Left ventricle myocardium superior (tissue), 1 donor: ENCODE data around the gene OPTC. TPM values are rescaled to one million over a fixed set of nuclear protein-coding genes. Genes with fewer than 3 reads are reported as not detected.
A peak's percentile ranks its signal among the peaks of the same experiment; 100 is the strongest.
"Not testable (repeated sequence)": the region's sequence is repeated elsewhere in the genome, so short reads cannot be mapped to it uniquely, and the experiment has no call there.

Source experiments
- ATAC-seq: fragments of 200-7000 bp; cut with Tn5 transposase; one replicate; pipeline ENCODE4 v1.9.1; 2020; ENCODE audit warnings: mild to moderate bottlenecking, moderate library complexity
- DNase-seq: peaks from one replicate; pipeline ENCODE4 v3.0.0-alpha.2; 2020
- intact Hi-C: fragments of 100-400 bp; cut with micrococcal nuclease; formaldehyde crosslinking; loops from one replicate; pipeline ENCODE4 v1.11.0; 2022
- total RNA-seq: library from RNA; stranded (reverse); fragmentation: NEBNext Ultra II Directional; extraction: Animal tissue kit (Norgen Biotek cat#: 25700); gene quantifications from one replicate; pipeline ENCODE4 v1.2.1, GENCODE V29; 2021
- donor health status: DM: no; HTN: yes; CAD: no; lungs with severe emphysema.

The OPTC gene
- total RNA-seq, 1 donor from 2014 or later = not detected

DNA sequence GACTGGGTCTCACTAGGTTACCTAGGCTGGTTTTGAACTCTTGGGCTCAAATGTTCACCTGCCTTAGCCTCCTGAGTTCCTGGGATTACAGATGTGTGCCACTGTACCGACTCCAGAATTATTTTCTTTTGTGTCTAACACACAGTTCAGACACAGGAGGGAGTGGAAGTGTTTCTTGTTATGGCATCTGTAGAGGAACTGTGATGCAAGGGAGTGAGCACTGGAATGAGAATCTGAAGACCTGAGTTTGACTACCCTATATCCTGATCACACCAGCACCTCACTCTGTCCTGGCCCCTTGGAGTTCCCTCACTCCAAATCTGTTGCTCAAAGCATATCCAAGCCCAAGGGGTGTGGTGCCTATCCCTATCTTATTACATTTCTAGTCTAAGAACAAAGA, 15.2 kb downstream of the OPTC start:
- DNase-seq (no peak), ATAC-seq (no peak)
- intact Hi-C loops = loop anchor here (5.0 kb wide), 1 partner anchor 48 kb away; no protein-coding TSS in a partner anchor

GRCh38 chr1:203511513-203511912, 17.6 kb downstream of the OPTC start:
- ATAC-seq = peak; percentile 4
- intact Hi-C loops = no loop called here
- DNase-seq = no peak

DNA sequence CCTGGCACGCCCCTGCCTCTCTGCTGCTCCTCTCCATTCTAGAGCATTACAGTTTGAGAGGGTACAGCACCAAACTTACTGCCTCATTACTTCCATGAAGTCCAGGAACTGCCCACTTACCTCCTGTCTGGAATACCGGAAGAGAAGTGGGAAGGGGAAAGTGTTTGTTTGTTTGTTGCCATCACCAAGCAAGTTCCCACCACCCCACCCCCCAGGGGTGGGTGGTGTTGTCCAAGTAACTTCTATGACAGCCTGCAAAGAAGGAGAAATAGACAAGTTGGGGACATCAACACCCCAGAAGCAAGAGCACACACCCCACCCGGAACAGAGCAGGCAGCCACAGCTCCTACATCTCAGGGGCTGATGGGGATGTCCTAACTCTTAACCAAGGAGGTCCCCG, 18.0 kb downstream of the OPTC start:
- ATAC-seq (no peak), DNase-seq (no peak)
- intact Hi-C loops = no loop called here

- intact Hi-C loops = no loop called here
- ATAC-seq (no peak), DNase-seq (no peak)
These were observed 18.5 kb downstream of the OPTC start for GRCh38 chr1:203512517-203512847.

GRCh38 chr1:203512848-203513584, 19.1 kb downstream of the OPTC start:
- DNase-seq = no peak
- peak; percentile 16 for ATAC-seq
- intact Hi-C loops = no loop called here

DNA sequence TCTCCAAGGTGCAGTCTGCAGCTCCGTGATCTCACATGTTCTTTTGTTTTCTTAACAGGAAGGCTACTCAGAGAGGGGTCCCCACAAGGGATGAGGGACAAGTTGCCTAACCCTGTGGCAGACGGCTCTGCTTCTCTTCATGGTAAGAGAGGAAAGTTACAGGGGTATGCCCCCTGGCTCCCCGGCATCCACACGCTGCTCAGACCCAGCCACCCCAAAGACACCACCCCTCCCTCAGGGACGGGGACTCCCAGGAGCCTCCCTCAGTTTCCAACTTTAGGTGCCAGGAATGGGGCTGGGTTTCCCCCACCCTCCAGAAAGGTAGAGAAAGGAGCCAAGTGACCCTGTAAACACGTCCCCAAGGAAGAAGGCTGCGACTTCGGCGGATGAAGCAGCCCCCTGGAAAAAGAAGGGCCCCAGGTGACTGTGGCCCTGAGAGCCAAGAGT, 19.7 kb downstream of the OPTC start:
- DNase-seq (no peak), ATAC-seq (no peak)
- intact Hi-C loops = no loop called here

- intact Hi-C loops = no loop called here
These were observed 22.2 kb downstream of the OPTC start for GRCh38 chr1:203516184-203516583.

GRCh38 chr1:203516906-203517305, 23.0 kb downstream of the OPTC start:
- ATAC-seq (no peak), DNase-seq (no peak)
- intact Hi-C loops = no loop called here

More at GRCh38 chr1:203516184-203516583, 22.2 kb downstream of the OPTC start:
- no peak for DNase-seq
- no peak for ATAC-seq

DNA sequence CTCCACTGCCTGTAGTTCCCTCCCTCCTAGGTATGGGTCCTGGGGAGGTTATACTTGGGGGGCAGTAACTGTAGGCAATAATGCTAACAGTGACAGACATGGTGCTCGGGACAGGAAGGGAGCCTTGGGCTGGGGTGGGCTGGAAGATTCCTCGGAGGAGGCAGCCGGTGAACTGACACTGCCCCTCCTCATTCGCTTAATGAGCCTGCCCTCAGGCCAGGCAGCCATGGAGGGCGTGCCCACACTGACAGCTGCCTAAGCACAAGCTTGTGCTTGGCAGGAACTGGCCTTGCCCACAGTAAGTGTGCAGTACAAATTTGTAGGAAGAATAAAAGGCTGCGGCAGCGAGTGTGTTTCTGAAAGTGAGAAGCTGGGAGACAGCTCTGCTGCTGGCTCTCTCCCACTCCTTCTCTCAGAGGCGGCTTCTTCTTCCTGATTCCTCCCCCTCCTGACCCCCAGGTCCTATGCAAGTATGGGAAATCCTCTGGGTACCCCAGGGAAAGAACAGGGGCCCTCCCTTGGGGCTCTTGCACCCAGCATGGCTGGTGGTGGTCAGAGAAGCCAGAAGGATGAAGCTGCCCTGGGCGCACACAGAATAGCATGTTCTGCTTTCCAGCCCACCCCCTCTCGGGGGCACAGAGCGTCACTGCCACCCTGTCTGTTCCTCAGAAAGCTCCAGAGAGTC, 23.6 kb downstream of the OPTC start:
- no peak for ATAC-seq
- DNase-seq = no peak
- intact Hi-C loops = no loop called here

- DNase-seq, intact Hi-C loops, ATAC-seq: not testable (repeated sequence)
These were observed 24.2 kb downstream of the OPTC start for GRCh38 chr1:203518139-203518538.

GRCh38 chr1:203518541-203518940, 24.6 kb downstream of the OPTC start:
- ATAC-seq (no peak), DNase-seq (no peak)
- intact Hi-C loops = no loop called here

DNA sequence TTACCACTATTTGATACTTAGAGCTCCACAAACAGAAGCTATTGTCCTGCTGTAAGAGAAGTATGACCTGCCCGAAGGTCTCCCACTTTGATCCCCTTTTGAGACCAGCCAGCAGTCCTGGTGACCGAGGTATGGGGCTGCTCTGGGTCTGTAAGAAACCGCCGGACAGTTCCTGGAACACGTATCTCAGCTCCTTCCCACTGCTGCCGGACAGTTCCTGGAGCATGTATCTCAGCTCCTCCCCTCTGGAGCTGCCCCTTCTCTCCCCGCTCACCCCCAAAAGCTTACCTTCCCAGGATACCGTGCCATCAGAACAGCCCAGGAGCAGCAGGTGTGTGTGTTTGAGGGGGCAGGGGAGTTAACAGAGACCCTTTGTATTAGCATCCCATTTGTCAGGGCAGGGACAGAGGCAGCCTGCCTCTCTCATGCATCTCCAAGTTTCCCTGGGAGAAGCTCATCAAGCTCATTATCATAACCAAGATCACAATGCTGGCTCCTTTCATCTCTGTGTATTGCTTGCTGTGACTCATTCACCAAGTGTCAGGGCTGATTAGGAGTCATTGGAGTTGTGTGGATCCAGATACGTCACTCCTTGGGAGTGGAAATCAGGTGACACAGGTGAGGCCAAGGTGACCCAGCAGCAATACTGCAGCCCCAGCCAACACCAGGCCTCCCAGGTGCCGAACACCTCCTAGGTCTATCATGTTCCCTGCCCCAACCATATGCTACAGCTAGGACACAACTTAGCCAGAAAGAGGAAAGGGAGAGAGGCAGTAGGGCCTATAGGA, 25.3 kb downstream of the OPTC start:
- no peak for DNase-seq
- ATAC-seq = no peak
- intact Hi-C loops = no loop called here

- DNase-seq = no peak
- intact Hi-C loops = no loop called here
- ATAC-seq = no peak
These were observed 25.9 kb downstream of the OPTC start for GRCh38 chr1:203519896-203520295.

- DNase-seq (no peak), ATAC-seq (no peak)
- intact Hi-C loops = no loop called here
These were observed 26.4 kb downstream of the OPTC start for GRCh38 chr1:203520315-203520714.

- DNase-seq (no peak), ATAC-seq (peak; percentile 40)
- intact Hi-C loops = no loop called here
These were observed 27.3 kb downstream of the OPTC start for GRCh38 chr1:203521074-203521794.

DNA sequence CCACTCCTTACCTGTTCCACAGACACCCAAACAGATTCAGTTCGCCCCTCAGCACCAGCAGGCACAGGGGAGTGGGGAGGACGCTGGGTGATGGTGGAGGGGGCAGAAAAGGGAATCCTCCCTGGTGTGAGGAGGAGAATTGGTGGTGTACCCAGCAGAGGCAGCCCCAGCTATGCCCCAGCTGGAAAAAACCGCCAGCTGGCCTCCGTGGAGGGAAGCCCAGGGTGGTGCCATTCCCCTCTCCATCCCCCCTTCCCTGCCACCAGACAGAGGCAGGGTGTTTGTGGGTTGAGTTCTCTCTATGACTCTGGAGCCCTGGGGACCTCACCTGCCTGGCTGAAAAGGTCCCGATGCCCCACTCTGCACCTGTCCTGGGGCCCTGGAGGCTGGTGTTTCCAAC, 27.9 kb downstream of the OPTC start:
- ATAC-seq (peak; percentile 10), DNase-seq (no peak)
- intact Hi-C loops = no loop called here

DNA sequence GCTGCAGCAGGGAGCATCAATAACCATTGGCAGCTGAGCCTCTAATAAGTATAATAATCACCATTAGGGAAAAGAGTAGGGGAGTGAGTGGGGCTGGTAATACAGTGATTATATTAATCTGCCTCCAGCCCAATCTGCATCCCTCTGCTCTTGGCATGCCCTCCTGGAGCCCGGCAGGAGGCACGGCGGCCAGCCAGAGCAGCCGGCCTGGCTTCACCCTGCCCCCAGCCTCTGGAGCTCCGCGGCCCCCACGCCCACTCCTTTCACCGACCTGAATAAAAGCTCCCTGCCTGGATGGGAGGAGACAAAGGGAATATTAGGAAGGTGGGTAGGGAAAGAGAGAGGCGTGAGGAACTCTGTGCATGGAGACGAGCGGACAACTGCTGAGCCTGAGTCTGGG, 28.3 kb downstream of the OPTC start:
- no peak for DNase-seq
- intact Hi-C loops = no loop called here
- peak; percentile 66 for ATAC-seq

- DNase-seq (no peak), ATAC-seq (no peak)
- intact Hi-C loops = no loop called here
These were observed 29.7 kb downstream of the OPTC start for GRCh38 chr1:203523667-203524066.

DNA sequence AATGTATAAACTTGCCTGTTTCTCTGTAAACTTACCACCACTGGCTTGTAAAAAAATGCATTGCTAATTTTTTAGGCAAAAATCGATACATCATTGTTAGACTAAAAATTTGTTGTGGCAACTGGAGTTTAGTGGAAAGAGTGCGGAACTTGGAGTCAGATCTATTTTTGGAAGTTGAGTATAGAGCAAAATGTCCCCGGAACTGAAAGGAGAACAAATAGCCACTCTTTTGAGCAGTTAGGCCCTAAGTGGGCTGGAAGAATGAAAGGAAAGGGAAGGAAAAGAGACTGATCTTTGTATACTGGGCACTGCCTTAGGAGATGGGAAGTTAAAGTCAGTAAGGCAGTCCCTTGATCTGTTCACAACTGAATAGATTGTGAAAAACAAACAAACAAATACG, 30.2 kb downstream of the OPTC start:
- intact Hi-C loops = no loop called here
- no peak for DNase-seq
- ATAC-seq = peak; percentile 48

GRCh38 chr1:203524824-203525223, 30.9 kb downstream of the OPTC start:
- ATAC-seq (peak; percentile 4), DNase-seq (no peak)
- intact Hi-C loops = no loop called here
